OCI-LY1 (cell line): Measurements from ENCODE around the gene BSG.
A peak's percentile ranks its signal among the peaks of the same experiment; 100 is the strongest.

ENCODE experiments used
- H2AFZ ChIP-seq: fragments of 200-600 bp; sonication (generic), shearing (Covaris generic); 2 replicates; pipeline ENCODE4 v1.6.0; 2014; ENCODE audit warnings: antibody characterized with exemption, mild to moderate bottlenecking, low read length
- H3F3A ChIP-seq: fragments of 200-600 bp; sonication (generic), shearing (Covaris generic); 2 replicates; pipeline ENCODE4 v1.6.0; 2014; ENCODE audit warnings: mild to moderate bottlenecking, antibody characterized with exemption, low read length, moderate library complexity; ENCODE audit not compliant: insufficient read depth
- H3K27ac ChIP-seq: fragments of 200-600 bp; sonication (generic); 2 replicates; pipeline ENCODE4 v1.5.1; 2014; ENCODE audit warnings: low read length, mixed run types, mild to moderate bottlenecking, low read depth; ENCODE audit not compliant: poor library complexity, severe bottlenecking
- H3K27me3 ChIP-seq: fragments of 200-600 bp; sonication (generic); 2 replicates; pipeline ENCODE4 v1.6.0; 2014; ENCODE audit warnings: antibody characterized with exemption, mild to moderate bottlenecking, low read length, moderate library complexity; ENCODE audit not compliant: insufficient read depth
- H3K36me3 ChIP-seq: fragments of 200-600 bp; sonication (generic); 2 replicates; pipeline ENCODE4 v1.6.1; 2014; ENCODE audit warnings: mild to moderate bottlenecking, antibody characterized with exemption, low read length, moderate library complexity, mixed read lengths; ENCODE audit not compliant: insufficient read depth
- H3K4me1 ChIP-seq: fragments of 200-600 bp; sonication (generic); 2 replicates; pipeline ENCODE4 v1.5.1; 2014; ENCODE audit warnings: mild to moderate bottlenecking, low read length, moderate library complexity; ENCODE audit not compliant: insufficient read depth, severe bottlenecking
- H3K4me2 ChIP-seq: fragments of 200-600 bp; sonication (generic), shearing (Covaris generic); 2 replicates; pipeline ENCODE4 v1.6.1; 2014; ENCODE audit warnings: low read length
- H3K4me3 ChIP-seq: fragments of 200-600 bp; sonication (generic); 2 replicates; pipeline ENCODE4 v1.5.1; 2014; ENCODE audit warnings: low read length, low read depth, mild to moderate bottlenecking, mixed read lengths; ENCODE audit not compliant: poor library complexity, severe bottlenecking
- H3K79me2 ChIP-seq: fragments of 200-600 bp; shearing (Covaris generic); 2 replicates; pipeline ENCODE4 v1.6.1; 2016; ENCODE audit warnings: mixed run types, low read length, mixed read lengths; ENCODE audit not compliant: insufficient read depth
- H3K9ac ChIP-seq: fragments of 200-600 bp; sonication (generic), shearing (Covaris generic); 2 replicates; pipeline ENCODE4 v1.6.1; 2014; ENCODE audit warnings: mild to moderate bottlenecking, low read length, mixed read lengths
- H3K9me2 ChIP-seq: fragments of 200-600 bp; sonication (generic), shearing (Covaris generic); 2 replicates; pipeline ENCODE4 v1.6.1; 2014; ENCODE audit warnings: low read depth, mild to moderate bottlenecking, low read length, mixed read lengths
- H3K9me3 ChIP-seq: fragments of 200-600 bp; shearing (Covaris generic); 2 replicates; pipeline ENCODE4 v1.6.1; 2014; ENCODE audit warnings: low read length, mixed read lengths
- H4K20me1 ChIP-seq: fragments of 200-600 bp; sonication (generic), shearing (Covaris generic); 2 replicates; pipeline ENCODE4 v1.6.0; 2016; ENCODE audit warnings: mild to moderate bottlenecking, low read length; ENCODE audit not compliant: insufficient read depth
- CTCF ChIP-seq: fragments of 200-600 bp; sonication (generic), shearing (Covaris generic); IDR thresholded peaks from 2 replicates; pipeline ENCODE4 v1.5.1; 2017; ENCODE audit warnings: mild to moderate bottlenecking, antibody characterized with exemption, low read length, moderate library complexity, mixed read lengths
- EZH2 ChIP-seq: fragments of 200-600 bp; sonication (generic), shearing (Covaris generic); IDR thresholded peaks from 2 replicates; pipeline ENCODE4 v1.8.0; 2017; ENCODE audit warnings: borderline replicate concordance, mixed run types, mild to moderate bottlenecking, antibody characterized with exemption, low read length, moderate library complexity, mixed read lengths

Gene BSG

GRCh38 chr19:608155-609003 is 36.0 kb downstream of the BSG start:
- Histone ChIP-seq H3K4me3 (no peak overlapping the region), H3K4me2 (no peak overlapping the region), H3F3A (no peaks in the 10 kb centered on the region), H3K27ac (peak overlapping the region; percentile 89), H3K27me3 (no peaks in the 10 kb centered on the region), H3K79me2 (no peaks in the 10 kb centered on the region), H3K4me1 (peaks cover 33% of the 10 kb centered on the region), H3K9ac (no peak overlapping the region; the same call in 1 of the 2 replicates), H3K9me2 (no peaks in the 10 kb centered on the region), H4K20me1 (no peaks in the 10 kb centered on the region), H3K36me3 (peaks cover 5% of the 10 kb centered on the region; the same call in 1 of the 2 replicates), H3K9me3 (no peaks in the 10 kb centered on the region), H2AFZ (no peak overlapping the region)
- no peak for TF ChIP-seq CTCF
- TF ChIP-seq EZH2, result no peak

GRCh38 chr19:609004-609346 is 36.6 kb downstream of the BSG start:
- Histone ChIP-seq H3K4me2 (no peak overlapping the region), H3K9ac (no peak overlapping the region; the same call in 1 of the 2 replicates), H4K20me1 (no peaks in the 10 kb centered on the region), H3K4me1 (peaks cover 33% of the 10 kb centered on the region), H2AFZ (no peak overlapping the region), H3K36me3 (peaks cover 5% of the 10 kb centered on the region; the same call in 1 of the 2 replicates), H3F3A (no peaks in the 10 kb centered on the region), H3K9me2 (no peaks in the 10 kb centered on the region), H3K9me3 (no peaks in the 10 kb centered on the region), H3K4me3 (no peak overlapping the region), H3K79me2 (no peaks in the 10 kb centered on the region), H3K27me3 (no peaks in the 10 kb centered on the region), H3K27ac (peak overlapping the region; percentile 89)
- TF ChIP-seq EZH2 (no peak), CTCF (no peak)

GRCh38 chr19:610071-610800 is 37.8 kb downstream of the BSG start:
- no peaks in the 10 kb centered on the region for H3K27me3 ChIP-seq
- no peaks in the 10 kb centered on the region for H3F3A ChIP-seq
- no peaks in the 10 kb centered on the region for H3K9me2 ChIP-seq
- H3K27ac ChIP-seq, result peak overlapping the region; percentile 89
- H4K20me1 ChIP-seq, result no peaks in the 10 kb centered on the region
- TF ChIP-seq EZH2, result no peak
- TF ChIP-seq CTCF, result no peak
- peaks cover 14% of the 10 kb centered on the region; the same call in 1 of the 2 replicates for H3K36me3 ChIP-seq
- peak overlapping the region; percentile 52 for H3K4me3 ChIP-seq
- no peaks in the 10 kb centered on the region for H3K79me2 ChIP-seq
- H3K9me3 ChIP-seq, result no peaks in the 10 kb centered on the region
- H3K4me2 ChIP-seq, result peak overlapping the region; percentile 73
- peaks cover 33% of the 10 kb centered on the region for H3K4me1 ChIP-seq
- H2AFZ ChIP-seq, result no peak overlapping the region
- peak overlapping the region; percentile 66 for H3K9ac ChIP-seq
